K562 (cell line): ENCODE data around the gene ISG20L2. TPM values are rescaled to one million over a fixed set of nuclear protein-coding genes. Genes with fewer than 3 reads are reported as not detected.

Source experiments
- ARNT ChIP-seq, 2 experiments: fragments of 450-650 bp; IDR thresholded peaks; 2 replicates each; pipeline ENCODE4 v1.6.1; 2016; ENCODE audit warnings: mild to moderate bottlenecking in 1 of 2
- CHD7 ChIP-seq: fragments of 200-600 bp; sonication (generic); IDR thresholded peaks from one replicate; pipeline ENCODE4 v1.6.1; 2012; ENCODE audit warnings: mild to moderate bottlenecking, low read depth, low read length, inconsistent platforms
- PCBP2 ChIP-seq: fragments of 200-400 bp; formaldehyde crosslinking; IDR thresholded peaks from 2 replicates; pipeline ENCODE4 v1.6.1; 2018; ENCODE audit warnings: low read length, low read depth, mild to moderate bottlenecking, moderate library complexity; ENCODE audit not compliant: poor library complexity, severe bottlenecking
- RBFOX2 ChIP-seq: fragments of 200-400 bp; formaldehyde crosslinking; IDR thresholded peaks from 2 replicates; pipeline ENCODE4 v1.6.1; 2017; ENCODE audit warnings: low read depth, mild to moderate bottlenecking, low read length, moderate library complexity
- SFPQ ChIP-seq: fragments of 200-400 bp; formaldehyde crosslinking; IDR thresholded peaks from 2 replicates; pipeline ENCODE4 v1.6.1; 2017; ENCODE audit warnings: mild to moderate bottlenecking, low read depth, low read length, moderate library complexity
- SPI1 ChIP-seq: IDR thresholded peaks from 2 replicates; pipeline ENCODE4 v1.6.1; 2011; ENCODE audit warnings: low read depth, low read length, control low read depth, borderline replicate concordance
- TAF7 ChIP-seq: fragments of 450-650 bp; IDR thresholded peaks from 2 replicates; pipeline ENCODE4 v1.6.1; 2016; ENCODE audit warnings: missing genetic modification characterization, missing compliant biosample characterization
- polyA plus RNA-seq, 8 experiments: library from polyadenylated mRNA; depleted of rRNA in 4 of 8; stranded (reverse) in 5 of 8; unstranded in 3 of 8; fragments of >200 nt; fragmentation: Nextera tagmentation in 2 of 8; fragmentation: Illumina TruSeq in 1 of 8; extraction: Ambion mirVana in 2 of 8; extraction: Trizol in 1 of 8; gene quantifications; 2 replicates each; pipeline versions ENCODE4 v1.2.1 to v1.2.3, GENCODE V29; 2011 to 2014; ENCODE audit warnings: inconsistent platforms in 1 of 8, missing spikeins in 1 of 8
- total RNA-seq, 7 experiments: library from RNA; depleted of rRNA in 6 of 7; stranded (reverse); fragments of >200 nt in 6 of 7; fragmentation: Illumina TruSeq in 2 of 7; extraction: Trizol in 2 of 7; gene quantifications; 2 replicates each; pipeline versions ENCODE4 v1.2.1 to v1.2.3, GENCODE V29; 2011 to 2021; ENCODE audit warnings: low replicate concordance in 1 of 7
- TF ChIP-seq, protein P1 (sequence below): fragments of 250-450 bp; sonication (Bioruptor Pico); IDR thresholded peaks from 2 replicates; pipeline ENCODE4 v1.5.0; 2021
- TF ChIP-seq, protein P2 (sequence below): sonication (generic); formaldehyde crosslinking; IDR thresholded peaks from 2 replicates; pipeline ENCODE4 v1.9.0; 2022; ENCODE audit warnings: mild to moderate bottlenecking, missing genetic modification reagents

The ISG20L2 gene
- total and polyA plus RNA-seq, 9 of the 15 experiments (the other 6 are each of a cell fraction or from before 2014, with no cell fraction given) = 21.3 to 130 (median 50.3) TPM

- TF ChIP-seq CHD7 (no peak), SFPQ (no peak), RBFOX2 (no peak; the same call in none of the 2 replicates), PCBP2 (no peak), TAF7 (tag) (no peak), SPI1 (peak; percentile 24; the same call in 1 of the 2 replicates), ARNT (IDR thresholded peaks at IDR 0.05) (no peak)
- TF ChIP-seq, protein P1, sequence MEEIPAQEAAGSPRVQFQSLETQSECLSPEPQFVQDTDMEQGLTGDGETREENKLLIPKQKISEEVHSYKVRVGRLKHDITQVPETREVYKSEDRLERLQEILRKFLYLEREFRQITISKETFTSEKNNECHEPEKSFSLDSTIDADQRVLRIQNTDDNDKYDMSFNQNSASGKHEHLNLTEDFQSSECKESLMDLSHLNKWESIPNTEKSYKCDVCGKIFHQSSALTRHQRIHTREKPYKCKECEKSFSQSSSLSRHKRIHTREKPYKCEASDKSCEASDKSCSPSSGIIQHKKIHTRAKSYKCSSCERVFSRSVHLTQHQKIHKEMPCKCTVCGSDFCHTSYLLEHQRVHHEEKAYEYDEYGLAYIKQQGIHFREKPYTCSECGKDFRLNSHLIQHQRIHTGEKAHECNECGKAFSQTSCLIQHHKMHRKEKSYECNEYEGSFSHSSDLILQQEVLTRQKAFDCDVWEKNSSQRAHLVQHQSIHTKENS (CRISPR knock-in tag) = no peak
- TF ChIP-seq, protein P2, sequence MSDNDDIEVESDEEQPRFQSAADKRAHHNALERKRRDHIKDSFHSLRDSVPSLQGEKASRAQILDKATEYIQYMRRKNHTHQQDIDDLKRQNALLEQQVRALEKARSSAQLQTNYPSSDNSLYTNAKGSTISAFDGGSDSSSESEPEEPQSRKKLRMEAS = no peak
Measured at GRCh38 chr1:156746728-156747631, 18.4 kb upstream of the ISG20L2 start (continued).
